Esophagus (tissue), 2 donors: ENCODE results near the gene RPL29. TPM values are rescaled to one million over a fixed set of nuclear protein-coding genes. Genes with fewer than 3 reads are reported as not detected.
"Not testable (repeated sequence)": the region's sequence is repeated elsewhere in the genome, so short reads cannot be mapped to it uniquely, and the experiment has no call there.

Experiments
- H3K27ac ChIP-seq, 2 donors: one replicate each; pipeline ENCODE4 v1.5.1; 2013; ENCODE audit warnings: low read depth in 2 of 2, mild to moderate bottlenecking in 2 of 2, inconsistent platforms in 1 of 2, low read length in 1 of 2, moderate library complexity in 1 of 2
- H3K27me3 ChIP-seq, 2 donors: one replicate each; pipeline ENCODE4 v1.6.1; 2013; ENCODE audit warnings: low read length in 2 of 2, control low read depth in 1 of 2, mild to moderate bottlenecking in 1 of 2; ENCODE audit not compliant: insufficient read depth in 2 of 2, control insufficient read depth in 1 of 2
- H3K36me3 ChIP-seq, 2 donors: one replicate each; pipeline ENCODE4 v1.6.1; 2013; ENCODE audit warnings: low read length in 1 of 2; ENCODE audit not compliant: control insufficient read depth in 2 of 2, insufficient read depth in 2 of 2
- H3K4me1 ChIP-seq, 2 donors: one replicate each; pipeline ENCODE4 v1.6.1; 2013; ENCODE audit warnings: low read length in 1 of 2; ENCODE audit not compliant: control insufficient read depth in 2 of 2, insufficient read depth in 2 of 2
- H3K4me3 ChIP-seq, 2 donors: one replicate each; pipeline ENCODE4 v1.5.1; 2013; ENCODE audit warnings: low read length in 2 of 2, mild to moderate bottlenecking in 2 of 2, low read depth in 1 of 2, moderate library complexity in 1 of 2
- H3K9me3 ChIP-seq, 2 donors: one replicate each; pipeline ENCODE4 v1.6.1; 2013; ENCODE audit warnings: mild to moderate bottlenecking in 2 of 2, low read depth in 1 of 2, low read length in 1 of 2, moderate library complexity in 1 of 2; ENCODE audit not compliant: control insufficient read depth in 2 of 2, insufficient read depth in 1 of 2
- WGBS, 2 donors: extraction: QIAGEN DNeasy Blood & Tissue Kit; methylation state at CpG; one replicate each; pipeline ENCODE4 v1.1.7; 2013; 5-methylcytosine and 5-hydroxymethylcytosine counted together
- polyA plus RNA-seq, 2 donors: library from polyadenylated mRNA; stranded (reverse); fragments of 200-250 nt; gene quantifications; one replicate each; pipeline ENCODE4 v1.2.3, GENCODE V29; 2013
- donor health status: healthy with polysubstance abuse.
- donor health status: Bipolar disorder and iron deficiency.

The RPL29 gene
- 1,000 to 10,000 TPM; 2,351 to 2,556 TPM for polyA plus RNA-seq

GRCh38 chr3:51995346-51996163 is at the start of gene RPL29:
Gene RPL29, minus strand, starts transcription at chr3:51995895. Its CDS starts 434 bp downstream, at chr3:51995461.
- H3K27me3 ChIP-seq, result no peaks in the 10 kb centered on the region
- peaks cover 10 to 24% of the 10 kb centered on the region in 2 donors for H3K36me3 ChIP-seq
- H3K27ac ChIP-seq, result peak within 1 kb of the TSS; percentile 65 to 89
- H3K9me3 ChIP-seq, result no peaks in the 10 kb centered on the region
- peaks cover 0 to 5% of the 10 kb centered on the region in 2 donors for H3K4me1 ChIP-seq
- H3K4me3 ChIP-seq, result peak within 1 kb of the TSS; percentile 73 to 76
- WGBS, 2 donors, result 0% methylated on average over 40 of the region's 40 CpGs

DNA sequence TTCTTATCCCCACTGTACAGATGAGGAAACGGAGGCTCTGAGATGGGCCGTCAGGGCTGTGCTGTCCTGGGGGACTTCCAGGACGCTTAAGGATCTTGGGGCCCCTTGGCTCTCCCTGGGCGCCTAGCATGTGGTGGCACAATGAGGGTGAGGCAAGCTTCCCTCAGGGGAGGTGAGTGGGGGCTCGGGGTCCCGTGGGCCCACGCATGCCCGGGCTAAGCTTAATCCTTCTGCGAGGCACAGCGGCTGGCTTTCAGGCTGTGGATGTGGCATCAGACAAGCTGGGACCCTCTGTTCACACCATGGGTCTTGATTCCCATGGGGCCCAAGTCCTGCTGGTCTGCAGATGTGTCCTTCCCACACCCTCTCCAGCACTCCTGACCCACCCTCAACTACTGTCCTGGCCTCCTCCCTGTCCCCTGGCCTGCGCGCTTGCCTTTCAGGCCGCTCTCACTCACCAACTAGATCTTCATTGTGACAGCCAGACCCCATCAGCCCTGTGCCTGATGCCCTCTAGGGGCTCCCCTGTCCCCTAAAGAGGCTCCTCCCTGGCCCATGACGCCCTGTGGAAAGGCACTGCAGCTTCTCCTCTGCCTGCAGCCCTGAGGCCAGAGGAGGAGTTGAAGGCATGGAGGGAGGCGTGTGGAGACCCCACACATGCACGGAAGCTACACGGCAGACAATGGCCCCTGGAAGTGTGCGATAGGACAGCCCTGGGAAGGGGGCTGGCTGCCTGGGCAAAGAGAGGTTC is 49.3 kb upstream of the RPL29 start:
- Histone ChIP-seq H3K27ac (peak overlapping the region; percentile 86 to 93), H3K4me1 (peaks cover 0 to 46% of the 10 kb centered on the region in 2 donors), H3K36me3 (peaks cover 0 to 10% of the 10 kb centered on the region in 2 donors), H3K4me3 (no peak overlapping the region), H3K9me3 (no peaks in the 10 kb centered on the region), H3K27me3 (no peaks in the 10 kb centered on the region)
- 84 to 90% methylated on average over 18 of the region's 18 CpGs for WGBS, 2 donors

DNA sequence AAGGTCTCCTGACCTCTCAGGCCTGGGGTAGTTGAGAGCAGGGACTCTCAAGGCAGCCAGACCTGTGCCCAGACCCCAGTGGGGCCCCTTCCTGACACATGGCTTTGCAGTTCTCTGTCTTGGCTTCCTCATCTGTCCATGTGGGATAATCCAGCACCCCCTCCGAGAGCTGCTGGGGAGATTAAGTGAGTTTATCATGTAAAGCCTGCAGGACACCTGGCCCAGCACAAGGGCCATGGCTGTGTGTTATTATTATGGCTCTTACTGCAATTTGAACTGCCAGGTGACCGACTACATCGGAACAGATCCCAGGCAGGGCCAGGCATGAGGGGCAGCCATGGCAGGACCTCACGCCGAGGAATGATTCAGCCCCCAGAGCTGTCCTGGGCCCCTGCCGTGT is 48.1 kb upstream of the RPL29 start:
- WGBS, 2 donors, result 67 to 72% methylated on average over 6 of the region's 6 CpGs
- no peak overlapping the region for H3K4me3 ChIP-seq
- no peaks in the 10 kb centered on the region for H3K9me3 ChIP-seq

DNA sequence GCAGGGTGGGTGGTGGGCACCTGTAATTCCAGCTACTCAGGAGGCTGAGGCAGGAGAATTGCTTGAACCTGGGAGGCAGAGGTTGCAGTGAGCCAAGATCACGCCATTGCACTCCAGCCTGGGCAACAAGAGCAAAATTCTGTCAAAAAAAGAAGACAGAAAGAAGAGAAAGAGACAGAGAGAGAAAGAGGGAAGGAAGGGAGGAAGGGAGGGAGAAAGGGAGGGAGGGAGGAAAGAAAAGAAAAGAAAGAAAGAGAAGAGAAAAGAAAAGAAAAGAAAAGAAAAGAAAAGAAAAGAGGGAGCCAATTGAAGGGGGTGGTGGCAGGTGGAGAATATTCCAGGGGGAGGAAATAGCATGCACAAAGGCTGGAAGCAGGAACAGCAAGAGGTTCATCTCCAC is 47.3 kb upstream of the RPL29 start:
- H3K4me1 ChIP-seq, result peaks cover 0 to 60% of the 10 kb centered on the region in 2 donors
- WGBS, 2 donors, result 86 to 97% methylated on average over 1 of the region's 1 CpG
- not testable (repeated sequence) for H3K9me3 ChIP-seq, H3K4me3 ChIP-seq, H3K27me3 ChIP-seq, H3K36me3 ChIP-seq, H3K27ac ChIP-seq

More for the DNA sequence above, 48.1 kb upstream of the RPL29 start:
- Histone ChIP-seq H3K36me3 (no peaks in the 10 kb centered on the region), H3K4me1 (peaks cover 0 to 58% of the 10 kb centered on the region in 2 donors), H3K27me3 (no peaks in the 10 kb centered on the region), H3K27ac (no peak overlapping the region)

GRCh38 chr3:52041118-52041731 is 45.5 kb upstream of the RPL29 start:
- Histone ChIP-seq H3K4me1 (peaks cover 0 to 48% of the 10 kb centered on the region in 2 donors), H3K36me3 (no peaks in the 10 kb centered on the region), H3K4me3 (no peak overlapping the region), H3K27ac (no peak overlapping the region), H3K27me3 (no peaks in the 10 kb centered on the region), H3K9me3 (no peaks in the 10 kb centered on the region)
- 66 to 67% methylated on average over 10 of the region's 10 CpGs for WGBS, 2 donors

DNA sequence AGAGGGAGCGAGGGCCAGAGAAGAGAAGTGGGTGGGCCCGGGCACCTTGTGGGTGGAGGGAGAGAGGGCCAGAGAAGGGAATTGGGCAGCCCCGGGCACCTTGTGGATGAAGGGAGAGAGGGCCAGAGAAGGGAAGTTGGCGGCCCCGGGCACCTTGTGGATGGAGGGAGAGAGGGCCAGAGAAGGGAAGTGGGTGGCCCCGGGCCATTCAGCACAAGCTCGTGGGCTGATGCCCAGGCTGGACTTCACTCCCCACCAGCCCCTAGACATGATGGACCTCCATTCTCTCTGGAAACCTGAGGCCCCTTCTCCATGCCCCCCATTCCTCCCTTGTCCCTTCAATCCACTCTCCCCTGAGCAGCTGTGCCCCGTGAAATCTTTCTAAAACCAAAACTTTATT is 44.9 kb upstream of the RPL29 start:
- no peak overlapping the region for H3K4me3 ChIP-seq
- H3K27ac ChIP-seq, result no peak overlapping the region
- H3K4me1 ChIP-seq, result peaks cover 0 to 42% of the 10 kb centered on the region in 2 donors
- H3K9me3 ChIP-seq, result no peaks in the 10 kb centered on the region
- no peaks in the 10 kb centered on the region for H3K27me3 ChIP-seq
- WGBS, 2 donors, result 80 to 87% methylated on average over 8 of the region's 8 CpGs
- H3K36me3 ChIP-seq, result no peaks in the 10 kb centered on the region

DNA sequence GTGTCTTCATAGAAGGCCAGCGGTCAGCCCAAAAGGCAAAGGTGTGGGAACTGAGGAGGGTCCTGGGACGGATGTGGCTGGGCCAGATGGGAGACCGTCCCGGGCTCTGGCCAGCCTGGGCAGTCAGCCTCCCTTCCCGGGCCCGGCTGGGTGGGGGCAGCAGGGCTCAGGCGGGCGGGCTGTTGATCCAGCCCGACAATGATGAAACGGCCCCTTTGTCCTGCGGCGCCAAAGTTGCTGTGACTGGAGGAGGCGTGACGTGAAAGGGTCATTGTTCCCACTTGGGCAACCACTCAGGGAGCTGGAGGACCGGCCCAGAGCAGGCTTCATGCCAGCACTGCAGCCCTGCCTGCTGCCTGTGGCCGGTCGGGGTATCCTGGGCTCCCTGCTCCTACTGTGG is 44.2 kb upstream of the RPL29 start:
- 40 to 45% methylated on average over 17 of the region's 17 CpGs for WGBS, 2 donors
- Histone ChIP-seq H3K27me3 (no peaks in the 10 kb centered on the region), H3K4me3 (no peak overlapping the region), H3K27ac (peak overlapping the region in 1 of 2 donors; percentile 5), H3K4me1 (peaks cover 0 to 34% of the 10 kb centered on the region in 2 donors), H3K36me3 (no peaks in the 10 kb centered on the region), H3K9me3 (no peaks in the 10 kb centered on the region)

GRCh38 chr3:52039426-52039825 is 43.7 kb upstream of the RPL29 start:
- H3K27me3 ChIP-seq, result no peaks in the 10 kb centered on the region
- peaks cover 0 to 33% of the 10 kb centered on the region in 2 donors for H3K4me1 ChIP-seq
- peak overlapping the region in 1 of 2 donors; percentile 5 for H3K27ac ChIP-seq
- H3K9me3 ChIP-seq, result no peaks in the 10 kb centered on the region
- H3K4me3 ChIP-seq, result no peak overlapping the region
- WGBS, 2 donors, result 81 to 84% methylated on average over 4 of the region's 4 CpGs
- H3K36me3 ChIP-seq, result no peaks in the 10 kb centered on the region

GRCh38 chr3:52038227-52038626 is 42.5 kb upstream of the RPL29 start:
- no peak overlapping the region for H3K27ac ChIP-seq
- peaks cover 0 to 28% of the 10 kb centered on the region in 2 donors for H3K4me1 ChIP-seq
- H3K9me3 ChIP-seq, result no peaks in the 10 kb centered on the region
- no peak overlapping the region for H3K4me3 ChIP-seq
- 40 to 76% methylated on average over 6 of the region's 6 CpGs for WGBS, 2 donors
- H3K27me3 ChIP-seq, result no peaks in the 10 kb centered on the region
- H3K36me3 ChIP-seq, result no peaks in the 10 kb centered on the region
